ENCODE data around the gene ERBB4. TPM values are rescaled to one million over a fixed set of nuclear protein-coding genes. Genes with fewer than 3 reads are reported as not detected.
"Not testable (repeated sequence)": the region's sequence is repeated elsewhere in the genome, so short reads cannot be mapped to it uniquely, and the experiment has no call there.

ERBB4 gene
- total RNA-seq, 4 donors from 2014 or later = 0.09 to 0.67 TPM; not detected in 2

DNA sequence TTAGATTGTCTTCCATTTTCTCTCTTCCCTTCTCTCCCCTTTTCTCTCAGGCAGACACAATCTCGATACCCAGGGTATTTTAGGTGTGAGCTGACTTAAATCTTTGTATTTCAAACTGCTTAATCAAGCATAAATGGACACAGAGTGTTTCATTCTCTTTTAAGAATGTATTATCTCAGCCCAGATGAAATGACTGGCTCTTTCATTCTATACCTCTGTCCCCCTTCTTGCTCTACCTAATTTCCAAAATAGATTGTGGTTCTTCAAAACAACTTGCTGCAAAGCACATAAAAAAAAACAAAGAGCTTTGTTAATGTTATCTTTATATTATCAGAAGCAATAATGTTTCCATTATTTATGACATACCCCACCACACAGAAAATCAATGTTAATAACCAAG lies 514.6 kb downstream of the ERBB4 start:
- no peak for DNase-seq
- Histone ChIP-seq H3K4me3 (no peak overlapping the region), H3K36me3 (no peaks in the 10 kb centered on the region), H3K27me3 (no peaks in the 10 kb centered on the region), H3K9me3 (no peaks in the 10 kb centered on the region), H3K27ac (no peak overlapping the region), H3K4me1 (no peaks in the 10 kb centered on the region)
- TF ChIP-seq CTCF (IDR thresholded peaks at IDR 0.05) (no peak), POLR2A (IDR thresholded peaks at IDR 0.05) (no peak)

DNA sequence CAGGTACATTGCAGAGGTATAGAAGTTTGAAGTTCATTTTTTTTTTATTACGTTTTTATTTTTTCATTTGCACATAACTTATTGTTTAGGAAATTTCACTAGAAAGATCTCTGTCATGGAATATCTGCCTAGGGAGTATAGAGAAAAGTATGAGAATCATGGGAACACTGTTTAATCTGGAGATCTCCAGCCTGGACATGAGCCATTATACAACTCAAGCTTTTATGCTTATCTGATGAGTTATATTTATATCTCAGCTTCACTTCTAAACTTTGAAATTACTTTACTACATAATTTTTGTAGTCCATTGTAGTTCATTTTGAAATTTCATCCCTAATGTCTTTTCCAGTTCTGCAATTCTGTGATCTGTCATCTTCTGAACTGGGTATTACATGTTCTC lies 515.6 kb downstream of the ERBB4 start:
- TF ChIP-seq POLR2A (IDR thresholded peaks at IDR 0.05) (no peak), CTCF (IDR thresholded peaks at IDR 0.05) (no peak)
- no peaks in the 10 kb centered on the region for H3K9me3 ChIP-seq
- no peak for DNase-seq
- no peaks in the 10 kb centered on the region for H3K36me3 ChIP-seq
- H3K27ac ChIP-seq = no peak overlapping the region
- no peak overlapping the region for H3K4me3 ChIP-seq
- H3K4me1 ChIP-seq = no peaks in the 10 kb centered on the region
- no peaks in the 10 kb centered on the region for H3K27me3 ChIP-seq

GRCh38 chr2:212021947-212022346 lies 516.7 kb downstream of the ERBB4 start:
- Histone ChIP-seq H3K27ac (no peak overlapping the region), H3K9me3 (peaks cover 0 to 3% (median 0%) of the 10 kb centered on the region in 4 donors), H3K36me3 (no peaks in the 10 kb centered on the region), H3K4me1 (no peaks in the 10 kb centered on the region), H3K27me3 (no peaks in the 10 kb centered on the region), H3K4me3 (no peak overlapping the region)
- no peak for DNase-seq
- TF ChIP-seq POLR2A (IDR thresholded peaks at IDR 0.05) = no peak
- TF ChIP-seq CTCF (IDR thresholded peaks at IDR 0.05) = no peak

GRCh38 chr2:212015588-212015987 lies 523.0 kb downstream of the ERBB4 start:
- TF ChIP-seq POLR2A (IDR thresholded peaks at IDR 0.05) (no peak), CTCF (IDR thresholded peaks at IDR 0.05) (no peak)

DNA sequence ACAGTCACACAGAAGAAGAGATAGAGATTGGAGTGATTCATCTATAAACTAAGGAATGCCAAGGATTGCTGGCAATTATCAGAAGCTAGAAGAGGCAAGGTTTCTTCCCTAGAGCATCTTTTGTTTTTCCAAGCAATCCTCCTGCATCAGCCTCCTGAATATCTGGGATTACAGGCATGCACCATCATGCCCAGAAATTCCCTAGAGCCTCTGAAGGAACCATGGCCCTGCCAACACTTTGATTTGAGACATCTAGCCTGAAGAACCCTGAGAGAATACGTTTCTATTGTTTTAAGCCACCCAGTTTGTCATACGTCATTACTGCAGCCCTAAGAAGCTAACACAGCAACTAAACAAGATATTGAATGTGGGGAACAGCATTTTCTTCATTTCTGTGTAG lies 525.0 kb downstream of the ERBB4 start:
- peaks cover 0 to 3% (median 0%) of the 10 kb centered on the region in 4 donors for H3K9me3 ChIP-seq
- no peaks in the 10 kb centered on the region for H3K36me3 ChIP-seq
- no peaks in the 10 kb centered on the region for H3K27me3 ChIP-seq
- no peaks in the 10 kb centered on the region for H3K4me1 ChIP-seq
- no peak overlapping the region for H3K4me3 ChIP-seq
- H3K27ac ChIP-seq = no peak overlapping the region
- TF ChIP-seq CTCF (IDR thresholded peaks at IDR 0.05) (no peak), POLR2A (IDR thresholded peaks at IDR 0.05) (no peak)
- DNase-seq = no peak

More at GRCh38 chr2:212015588-212015987, 523.0 kb downstream of the ERBB4 start:
- no peak overlapping the region for H3K4me3 ChIP-seq
- no peaks in the 10 kb centered on the region for H3K4me1 ChIP-seq
- peaks cover 0 to 3% (median 0%) of the 10 kb centered on the region in 4 donors for H3K9me3 ChIP-seq
- H3K27me3 ChIP-seq = no peaks in the 10 kb centered on the region
- H3K27ac ChIP-seq = no peak overlapping the region
- DNase-seq = no peak
- H3K36me3 ChIP-seq = no peaks in the 10 kb centered on the region

GRCh38 chr2:212010305-212010704 lies 528.3 kb downstream of the ERBB4 start:
- H3K4me1 ChIP-seq, DNase-seq, H3K9me3 ChIP-seq, H3K27me3 ChIP-seq, H3K36me3 ChIP-seq, H3K27ac ChIP-seq, H3K4me3 ChIP-seq: not testable (repeated sequence)

All from Peyer's patch (tissue), 4 donors.